IMR-90 (cell line): ENCODE data around the gene DIRAS2.

Experiments
- POLR2A ChIP-seq: IDR thresholded peaks from 2 replicates; pipeline ENCODE4 v1.6.1; 2012; ENCODE audit warnings: mild to moderate bottlenecking, low read depth, low read length
- RCOR1 ChIP-seq: IDR thresholded peaks from 2 replicates; pipeline ENCODE4 v1.6.1; 2012; ENCODE audit warnings: mild to moderate bottlenecking, low read length, improper control_type of control experiment; ENCODE audit not compliant: insufficient replicate concordance
- TF ChIP-seq, protein P1 (sequence below): conservative IDR thresholded peaks from 2 replicates; pipeline ENCODE4 v1.5.1; 2012; ENCODE audit warnings: mild to moderate bottlenecking, low read depth, low read length, improper control_type of control experiment

DNA sequence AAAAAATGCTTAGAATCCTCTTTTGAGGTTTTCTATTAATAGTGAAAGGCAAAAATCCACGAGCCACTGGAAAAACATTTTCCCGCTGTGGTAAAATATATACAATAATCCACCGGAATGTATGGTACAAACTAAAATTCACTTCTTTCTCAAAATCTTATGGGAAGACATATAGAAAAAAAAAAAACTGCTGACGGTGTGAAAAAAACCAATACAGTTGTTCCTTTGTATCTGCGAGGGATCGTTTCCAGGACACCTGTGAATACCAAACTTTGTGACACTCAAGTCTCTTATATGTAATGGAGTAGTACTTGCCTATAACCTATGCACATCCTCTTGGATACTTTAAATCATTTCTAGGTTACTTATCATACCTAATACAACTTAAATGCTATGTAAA lies 13.3 kb downstream of the DIRAS2 start:
- TF ChIP-seq RCOR1 (no peak), POLR2A (no peak)
- TF ChIP-seq, protein P1, sequence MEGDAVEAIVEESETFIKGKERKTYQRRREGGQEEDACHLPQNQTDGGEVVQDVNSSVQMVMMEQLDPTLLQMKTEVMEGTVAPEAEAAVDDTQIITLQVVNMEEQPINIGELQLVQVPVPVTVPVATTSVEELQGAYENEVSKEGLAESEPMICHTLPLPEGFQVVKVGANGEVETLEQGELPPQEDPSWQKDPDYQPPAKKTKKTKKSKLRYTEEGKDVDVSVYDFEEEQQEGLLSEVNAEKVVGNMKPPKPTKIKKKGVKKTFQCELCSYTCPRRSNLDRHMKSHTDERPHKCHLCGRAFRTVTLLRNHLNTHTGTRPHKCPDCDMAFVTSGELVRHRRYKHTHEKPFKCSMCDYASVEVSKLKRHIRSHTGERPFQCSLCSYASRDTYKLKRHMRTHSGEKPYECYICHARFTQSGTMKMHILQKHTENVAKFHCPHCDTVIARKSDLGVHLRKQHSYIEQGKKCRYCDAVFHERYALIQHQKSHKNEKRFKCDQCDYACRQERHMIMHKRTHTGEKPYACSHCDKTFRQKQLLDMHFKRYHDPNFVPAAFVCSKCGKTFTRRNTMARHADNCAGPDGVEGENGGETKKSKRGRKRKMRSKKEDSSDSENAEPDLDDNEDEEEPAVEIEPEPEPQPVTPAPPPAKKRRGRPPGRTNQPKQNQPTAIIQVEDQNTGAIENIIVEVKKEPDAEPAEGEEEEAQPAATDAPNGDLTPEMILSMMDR = no peak
